GM19372 (cell line): Measurements from ENCODE around the gene FBXW9.
"Not testable (repeated sequence)": the region's sequence is repeated elsewhere in the genome, so short reads cannot be mapped to it uniquely, and the experiment has no call there.

ENCODE experiments used
- ATAC-seq: cut with Tn5 transposase; IDR thresholded peaks from one replicate; pipeline ENCODE4 v1.9.1; 2021; ENCODE audit warnings: mild to moderate bottlenecking, low read depth, moderate library complexity; ENCODE audit not compliant: unreplicated experiment

Gene FBXW9

DNA sequence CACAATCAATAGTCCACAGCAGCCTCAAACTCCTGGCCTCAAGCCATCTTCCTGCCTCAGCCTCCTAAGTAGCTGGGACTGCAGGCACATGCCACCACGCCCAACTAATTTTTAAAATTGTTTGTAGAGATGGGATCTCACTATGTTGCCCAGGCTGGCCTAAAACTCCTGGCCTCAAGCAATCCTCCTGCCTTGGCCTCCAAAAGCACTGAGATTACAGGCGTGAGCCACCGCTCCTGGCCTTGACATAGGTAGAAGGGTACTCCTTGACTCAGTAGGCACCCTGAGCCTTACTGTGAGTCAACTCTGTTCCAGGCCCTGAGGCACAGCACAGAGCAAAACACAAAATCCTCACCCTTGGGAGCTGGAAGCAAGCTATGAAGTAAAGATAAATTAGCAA lies 19.5 kb upstream of the FBXW9 start:
- ATAC-seq: no peak

DNA sequence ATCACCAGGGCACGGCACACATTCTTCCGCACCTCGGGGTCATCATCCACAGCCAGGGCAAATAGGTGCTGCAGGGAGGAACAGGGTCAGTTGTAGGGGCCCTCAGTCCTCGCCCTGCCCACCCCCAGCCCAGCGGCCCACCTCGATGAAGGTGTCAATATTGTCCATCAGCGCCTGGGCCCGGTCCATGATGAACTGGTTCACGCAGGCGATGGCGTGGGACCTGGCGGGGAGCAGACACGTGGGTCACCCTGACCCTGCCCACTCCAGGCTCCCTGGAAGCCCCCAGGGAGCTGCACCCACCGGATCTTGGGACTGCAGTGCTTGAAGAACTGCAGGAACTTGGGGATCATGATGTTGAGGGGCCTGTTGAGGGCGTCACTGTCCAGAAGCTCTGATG lies 18.7 kb upstream of the FBXW9 start:
- no peak for ATAC-seq

DNA sequence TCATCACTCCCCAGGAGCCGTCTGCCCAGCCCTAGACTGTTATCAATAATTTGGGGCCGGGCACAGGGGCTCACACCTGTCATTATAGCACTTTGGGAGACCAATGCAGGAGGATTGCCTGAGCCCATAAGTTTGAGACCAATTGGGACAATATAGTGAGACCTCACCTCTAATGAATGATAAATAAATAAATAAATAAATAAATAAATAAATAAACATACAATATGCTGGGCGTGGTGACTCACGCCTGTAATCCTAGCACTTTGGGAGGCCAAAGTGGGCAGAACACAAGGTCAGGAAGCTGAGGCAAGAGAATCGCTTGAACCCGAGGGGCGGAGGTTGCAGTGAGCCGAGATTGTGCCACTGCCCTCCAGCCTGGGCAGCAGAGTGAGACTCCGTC lies 16.9 kb upstream of the FBXW9 start:
- ATAC-seq: not testable (repeated sequence)

DNA sequence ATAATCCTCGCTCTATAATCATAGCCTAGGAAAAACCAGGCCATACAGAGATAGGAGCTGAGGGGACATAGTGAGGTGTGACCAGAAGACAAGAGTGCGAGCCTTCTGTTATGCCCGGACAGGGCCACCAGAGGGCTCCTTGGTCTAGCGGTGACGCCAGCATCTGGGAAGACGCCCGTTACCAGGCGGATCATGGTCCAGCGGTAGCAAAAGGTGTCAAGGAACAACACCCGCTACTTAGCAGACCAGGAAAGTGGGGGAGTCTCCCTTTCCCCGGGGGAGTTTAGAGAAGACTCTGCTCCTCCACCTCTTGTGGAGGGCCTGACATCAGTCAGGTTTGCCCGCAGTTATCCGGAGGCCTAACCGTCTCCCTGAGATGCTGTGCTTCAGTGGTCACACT lies 15.6 kb upstream of the FBXW9 start:
- ATAC-seq: not testable (repeated sequence)

DNA sequence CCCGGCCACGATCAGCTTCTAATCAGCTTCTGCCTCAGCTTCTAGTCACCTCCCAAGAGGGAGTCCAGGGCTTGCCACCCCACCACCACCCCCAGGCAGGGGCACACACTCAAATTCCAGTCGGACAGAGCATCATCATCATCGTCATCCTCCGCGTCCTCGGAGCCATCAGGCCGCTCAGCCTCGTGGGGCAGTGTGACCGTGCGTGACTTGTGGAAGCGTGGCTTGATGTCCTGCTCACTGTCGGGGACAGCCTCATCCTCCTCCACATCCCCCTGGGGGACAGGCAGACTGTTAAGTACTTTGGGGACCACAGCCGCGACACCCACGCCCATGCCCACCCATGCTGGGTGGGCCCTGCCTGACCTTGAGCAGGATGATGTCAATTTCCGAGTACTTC lies 14.8 kb upstream of the FBXW9 start:
- no peak for ATAC-seq

DNA sequence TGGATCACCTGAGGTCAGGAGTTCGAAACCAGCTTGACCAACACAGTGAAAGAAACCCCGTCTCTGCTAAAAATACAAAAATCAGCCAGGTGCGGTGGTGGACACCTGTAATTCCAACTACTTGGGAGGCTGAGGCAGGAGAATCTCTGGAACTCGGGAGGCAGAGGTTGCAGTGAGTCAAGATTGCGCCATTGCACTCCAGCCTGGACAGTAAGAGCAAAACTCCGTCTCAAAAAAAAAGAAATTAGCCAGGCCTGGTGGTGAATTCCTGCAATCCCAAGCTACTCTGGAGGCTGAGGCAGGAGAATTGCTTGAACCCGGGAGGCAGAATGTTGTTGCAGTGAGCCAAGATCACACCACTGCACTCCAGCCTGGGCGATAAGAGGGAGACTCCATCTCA lies 12.2 kb upstream of the FBXW9 start:
- ATAC-seq: no peak

DNA sequence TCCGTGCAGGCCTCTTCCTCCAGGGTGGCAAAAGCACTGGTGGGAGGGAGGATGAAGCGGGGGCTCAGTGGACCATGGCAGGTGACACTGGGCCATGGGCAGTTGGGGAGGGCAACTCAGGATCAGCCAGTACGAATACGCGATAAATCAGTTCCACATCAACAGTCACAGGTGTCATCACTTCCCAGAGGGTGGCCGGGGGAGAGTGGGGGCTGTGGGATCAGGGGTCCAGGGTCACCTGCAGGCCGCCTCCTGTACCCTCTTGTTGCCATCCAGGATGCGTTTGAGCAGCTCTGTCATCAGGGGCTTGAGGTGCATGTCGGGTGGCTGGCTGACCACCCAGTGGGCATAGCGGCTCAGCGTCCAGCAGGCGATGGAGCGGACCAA lies 9.9 kb upstream of the FBXW9 start:
- ATAC-seq: no peak

DNA sequence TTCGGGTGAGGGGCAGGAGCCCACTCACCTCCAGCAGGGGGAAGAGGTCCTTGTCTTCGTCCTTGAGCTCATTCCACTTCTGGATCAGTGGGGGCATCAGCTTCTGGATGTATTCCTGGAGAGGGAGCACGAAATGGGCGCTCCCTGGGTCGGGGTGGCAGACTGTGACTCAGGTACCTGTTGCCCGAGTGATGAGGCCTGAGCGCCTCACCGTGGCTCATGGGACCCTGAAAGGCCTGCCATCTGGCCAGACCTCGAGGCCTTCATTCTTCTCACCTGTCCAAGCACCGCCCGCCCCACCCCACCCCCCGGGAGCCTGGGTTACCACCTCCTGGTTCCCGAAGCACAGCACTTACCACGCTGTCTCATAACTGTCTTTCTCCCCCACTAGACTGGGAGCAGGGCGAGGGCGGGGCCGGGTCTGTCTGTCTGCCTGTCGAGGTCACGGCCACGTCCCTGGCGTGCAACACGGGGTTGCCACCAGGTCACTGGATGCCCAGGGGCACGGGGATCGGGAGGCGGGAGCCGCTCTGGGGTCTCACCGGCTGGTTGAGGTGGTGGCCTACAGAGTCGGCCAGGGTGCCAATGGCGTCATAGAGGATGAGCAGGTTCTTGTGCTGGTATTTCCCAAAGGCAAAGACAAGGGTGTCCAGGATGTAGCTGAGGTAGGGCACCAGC lies 9.4 kb upstream of the FBXW9 start:
- ATAC-seq: no peak

DNA sequence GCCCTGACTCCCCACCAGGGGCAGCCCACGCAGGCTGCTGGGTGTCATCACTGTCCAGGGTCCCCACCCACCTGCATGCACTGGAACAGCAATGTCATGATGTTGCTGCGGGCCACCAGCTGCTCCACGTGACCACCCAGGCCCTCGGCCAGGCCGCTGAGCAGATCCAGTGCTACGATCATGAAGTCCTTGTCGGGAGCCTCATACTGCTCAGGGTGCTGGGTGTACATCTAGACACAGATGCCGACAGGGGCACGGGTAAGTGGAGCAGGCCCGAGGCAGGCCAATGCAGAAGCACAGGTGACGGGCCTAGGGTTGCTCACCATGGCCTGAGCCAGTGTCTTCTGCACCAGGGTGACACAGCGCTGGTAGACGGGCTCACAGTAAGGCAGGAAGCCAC lies 8.7 kb upstream of the FBXW9 start:
- no peak for ATAC-seq

DNA sequence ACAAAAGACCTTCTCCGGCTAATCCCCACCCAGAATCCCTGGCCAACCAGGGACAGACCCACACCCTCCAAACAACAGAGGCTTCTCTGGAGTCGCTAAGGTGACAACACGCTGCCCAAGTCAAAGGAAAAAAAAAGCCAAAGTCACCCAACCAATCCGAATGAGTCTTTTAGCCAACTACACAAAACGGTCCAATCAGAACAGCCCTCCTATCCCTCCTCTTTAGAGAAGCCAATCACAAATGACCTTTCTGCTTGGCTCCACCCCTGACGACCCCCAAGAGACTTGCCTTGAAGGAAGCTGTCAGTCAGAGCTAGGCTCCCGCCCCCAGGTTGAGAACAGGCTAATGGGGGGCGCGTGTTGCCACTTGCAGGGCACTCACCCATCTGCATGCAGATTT lies 6.6 kb upstream of the FBXW9 start:
- no peak for ATAC-seq

DNA sequence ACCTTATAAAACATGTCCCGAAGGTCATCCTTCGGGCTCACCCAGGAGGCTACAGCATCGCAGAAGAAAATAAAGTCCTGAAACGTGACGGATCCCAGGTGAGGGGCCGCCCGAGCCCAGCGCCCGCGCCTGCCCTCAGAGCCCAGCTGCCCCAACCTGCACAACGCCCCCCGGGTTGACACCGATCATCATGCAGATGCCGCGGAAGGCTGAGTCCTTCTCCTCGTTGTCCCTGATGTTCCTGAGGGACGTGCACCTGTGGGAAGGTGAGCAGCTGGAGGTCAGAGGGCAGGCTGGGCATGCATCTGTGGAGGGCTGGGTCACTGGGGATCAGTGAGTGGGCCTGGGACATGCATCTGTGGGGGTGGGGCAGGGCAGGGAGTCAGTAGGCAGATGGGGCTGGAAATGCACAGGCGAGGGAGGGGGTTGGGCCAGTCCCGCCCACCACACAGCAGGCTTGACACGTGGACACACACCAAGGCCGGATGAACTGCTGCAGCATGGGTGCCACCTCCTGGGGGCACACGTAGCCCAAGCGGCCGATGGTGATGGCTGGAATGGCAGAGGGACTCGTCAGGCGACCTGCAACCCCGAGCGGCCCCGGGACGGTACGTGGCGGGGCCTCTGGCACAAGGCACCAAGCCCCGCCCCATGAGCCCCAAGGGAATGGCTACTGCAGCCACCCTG lies 5.3 kb upstream of the FBXW9 start:
- ATAC-seq: no peak

DNA sequence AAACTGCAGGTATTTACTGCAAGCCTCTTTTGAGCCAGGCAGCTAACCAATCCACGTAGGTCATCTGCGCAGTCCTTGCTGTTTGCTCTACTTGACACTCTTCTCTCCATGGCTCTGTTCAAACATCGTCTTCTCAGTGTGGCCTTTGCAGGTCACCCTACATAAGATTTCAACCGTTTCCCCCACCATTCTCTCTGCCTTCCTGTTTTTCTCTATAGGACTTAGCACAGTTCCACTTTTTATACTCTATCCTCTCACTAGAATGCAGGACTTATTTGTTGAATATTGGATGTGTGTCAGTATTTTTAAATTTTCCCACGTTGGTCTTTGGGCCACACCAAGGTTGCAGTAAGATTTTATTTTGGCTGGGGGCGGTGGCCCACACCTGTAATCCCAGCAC lies 1.7 kb upstream of the FBXW9 start:
- ATAC-seq: no peak

DNA sequence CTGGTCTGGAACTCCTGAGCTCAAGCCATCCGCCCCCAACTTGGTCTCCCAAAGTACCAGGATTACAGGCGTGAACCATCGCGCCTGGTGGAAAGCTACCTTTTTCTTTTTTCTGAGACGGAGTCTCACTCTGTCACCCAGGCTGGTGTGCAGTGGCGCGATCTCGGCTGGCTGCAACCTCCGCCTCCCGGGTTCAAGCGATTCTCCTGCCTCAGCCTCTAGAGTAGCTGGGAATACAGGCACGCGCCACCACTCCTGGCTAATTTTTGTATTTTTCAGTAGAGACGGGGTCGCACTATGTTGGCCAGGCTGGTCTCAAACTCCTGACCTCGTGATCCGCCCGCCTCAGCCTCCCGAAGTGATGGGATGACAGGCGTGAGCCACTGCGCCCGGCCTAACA lies 994 bp upstream of the FBXW9 start:
- ATAC-seq: not testable (repeated sequence)

DNA sequence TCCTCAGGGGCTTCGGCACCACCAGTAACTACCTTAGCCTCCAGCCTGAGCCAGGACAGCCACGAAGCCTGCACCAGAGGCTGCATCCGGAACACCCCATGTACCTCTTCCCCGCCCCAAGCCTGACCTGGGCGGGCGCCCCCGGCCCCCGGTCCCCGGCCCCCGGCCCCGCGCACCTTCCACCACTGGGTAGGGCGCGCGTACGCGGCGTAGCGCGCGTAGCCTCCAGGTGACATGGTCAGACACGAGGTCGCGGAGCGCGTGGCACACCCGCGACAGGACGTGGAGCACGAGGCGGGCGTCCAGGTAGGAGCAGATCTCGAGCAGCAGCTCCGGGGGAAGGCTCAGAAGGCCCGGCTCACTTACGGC lies 450 bp downstream of the FBXW9 start:
- ATAC-seq: peak; percentile 18

DNA sequence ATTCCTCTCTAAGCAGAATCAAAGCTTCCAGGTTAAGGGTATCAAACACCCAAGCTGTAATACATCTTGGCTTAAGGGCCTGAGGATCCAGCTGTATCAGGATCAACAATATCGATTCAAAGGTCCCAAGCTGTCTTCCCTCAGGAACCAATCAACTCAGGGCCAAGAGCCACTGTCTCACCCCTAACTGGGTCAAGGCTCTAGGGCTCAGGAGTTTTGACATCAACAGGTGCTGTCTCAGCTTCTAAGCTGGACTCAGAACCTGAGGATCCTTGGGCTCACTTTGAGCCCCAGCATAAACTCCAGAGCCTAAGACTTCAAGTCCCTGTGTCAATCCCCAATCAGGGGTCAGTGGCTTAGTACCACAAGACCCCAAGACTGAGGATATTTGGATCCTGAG lies 917 bp downstream of the FBXW9 start:
- no peak for ATAC-seq

DNA sequence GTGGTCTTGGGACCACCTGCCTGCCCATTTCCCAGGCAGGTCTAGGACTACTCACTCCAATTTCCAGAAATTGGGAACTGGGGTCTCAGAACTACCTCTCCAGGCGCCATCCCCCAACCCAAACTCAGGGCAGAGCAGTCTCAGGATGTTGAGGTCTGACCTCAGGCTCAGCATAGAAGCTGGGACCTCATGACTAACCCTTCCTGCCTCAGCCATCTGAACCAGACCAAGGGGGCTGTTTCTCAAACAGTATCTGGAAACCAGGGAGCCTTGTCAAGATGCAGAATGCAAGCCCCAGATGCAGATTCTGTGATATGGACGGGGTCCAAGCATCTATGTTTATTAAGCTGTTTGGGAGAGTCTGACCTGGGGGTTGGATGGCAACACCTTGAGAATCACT lies 1.3 kb downstream of the FBXW9 start:
- no peak for ATAC-seq

DNA sequence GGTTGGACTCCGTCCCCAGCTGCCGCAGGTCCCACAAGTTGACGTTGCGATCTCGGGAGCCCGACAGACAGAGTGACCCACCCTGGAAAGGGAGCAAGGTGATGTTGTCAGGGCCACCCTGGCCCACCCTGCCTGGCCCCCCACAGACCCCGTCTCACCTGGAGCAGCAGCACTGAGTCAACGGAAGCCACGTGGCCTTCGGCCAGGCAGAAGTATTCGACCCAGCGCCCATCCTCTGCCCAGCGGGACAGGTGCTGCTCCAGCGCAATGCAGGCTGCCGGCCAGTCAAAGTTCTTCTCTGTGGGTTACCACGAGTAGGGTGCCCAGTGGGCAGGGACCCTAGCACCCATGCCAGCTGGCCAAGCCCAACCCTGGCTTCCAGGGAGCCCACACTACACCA lies 1.8 kb downstream of the FBXW9 start:
- no peak for ATAC-seq

DNA sequence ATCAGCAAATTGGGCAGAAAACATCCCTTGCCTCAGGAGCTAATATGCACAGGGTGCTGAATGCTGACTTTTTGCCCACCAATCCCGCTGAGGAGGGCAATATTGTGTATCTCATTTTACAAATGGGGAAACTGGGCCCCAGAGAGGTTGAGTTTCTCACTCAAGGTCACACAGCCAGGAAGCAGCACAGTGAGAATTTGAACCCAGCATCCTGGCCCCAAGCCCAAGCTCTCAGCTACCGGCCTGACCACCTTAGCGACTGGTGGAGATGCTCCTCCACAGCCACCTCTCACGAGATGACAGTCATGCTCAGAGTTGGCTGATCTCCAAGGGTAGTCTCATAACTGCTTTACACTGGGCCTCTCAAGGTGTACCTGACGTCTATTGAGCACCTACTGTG lies 3.5 kb downstream of the FBXW9 start:
- no peak for ATAC-seq

DNA sequence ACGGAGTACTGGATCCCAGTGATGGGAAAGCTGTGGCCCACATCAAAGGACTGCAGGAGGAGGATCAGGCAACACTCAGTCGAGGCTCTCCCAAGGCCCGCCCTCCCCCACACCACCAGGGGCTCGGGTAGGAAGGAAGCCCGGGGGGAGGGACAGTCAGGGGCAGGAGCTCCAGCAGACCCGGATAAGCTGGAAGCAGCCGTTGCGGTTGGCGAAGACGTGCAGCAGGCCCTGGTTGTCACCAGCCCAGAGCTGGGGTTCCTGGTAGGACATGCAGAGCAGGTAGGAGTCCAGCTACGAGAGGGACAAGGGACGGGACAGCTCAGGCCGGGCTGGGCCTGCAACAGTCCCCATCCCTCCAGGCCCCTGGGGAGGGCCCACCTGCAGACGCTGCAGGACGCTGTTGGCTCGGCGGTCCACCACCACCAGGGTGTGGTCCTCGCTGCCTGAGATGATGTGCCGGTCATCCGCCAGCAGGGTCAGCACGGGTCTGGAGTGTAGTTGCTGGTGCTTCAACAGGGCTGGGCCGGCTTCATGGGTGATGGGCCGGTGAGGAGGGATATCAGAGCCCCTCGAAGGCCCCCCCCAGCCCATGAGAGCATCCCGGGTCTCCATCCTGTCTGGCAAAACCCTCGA lies 6.7 kb downstream of the FBXW9 start:
- no peak for ATAC-seq

DNA sequence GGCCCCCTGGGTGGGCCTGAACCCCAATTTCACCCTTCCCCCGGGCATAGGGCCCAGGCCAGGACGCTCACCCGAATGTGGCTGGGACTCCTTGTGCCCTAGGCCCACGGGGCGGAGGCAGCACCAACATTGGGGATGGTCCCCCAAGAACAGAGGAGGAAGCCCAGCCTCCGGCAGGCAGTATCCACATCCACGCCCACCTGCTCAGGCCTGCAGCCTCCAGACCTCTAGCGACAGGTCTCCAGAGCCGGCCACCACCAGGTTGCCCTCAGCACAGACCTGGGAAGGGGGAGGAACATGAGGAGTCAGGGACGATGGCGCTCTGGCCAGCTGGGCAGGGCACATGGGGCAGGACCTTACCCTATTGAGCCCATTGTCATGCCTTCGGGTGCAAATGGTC lies 7.4 kb downstream of the FBXW9 start:
- no peak for ATAC-seq

DNA sequence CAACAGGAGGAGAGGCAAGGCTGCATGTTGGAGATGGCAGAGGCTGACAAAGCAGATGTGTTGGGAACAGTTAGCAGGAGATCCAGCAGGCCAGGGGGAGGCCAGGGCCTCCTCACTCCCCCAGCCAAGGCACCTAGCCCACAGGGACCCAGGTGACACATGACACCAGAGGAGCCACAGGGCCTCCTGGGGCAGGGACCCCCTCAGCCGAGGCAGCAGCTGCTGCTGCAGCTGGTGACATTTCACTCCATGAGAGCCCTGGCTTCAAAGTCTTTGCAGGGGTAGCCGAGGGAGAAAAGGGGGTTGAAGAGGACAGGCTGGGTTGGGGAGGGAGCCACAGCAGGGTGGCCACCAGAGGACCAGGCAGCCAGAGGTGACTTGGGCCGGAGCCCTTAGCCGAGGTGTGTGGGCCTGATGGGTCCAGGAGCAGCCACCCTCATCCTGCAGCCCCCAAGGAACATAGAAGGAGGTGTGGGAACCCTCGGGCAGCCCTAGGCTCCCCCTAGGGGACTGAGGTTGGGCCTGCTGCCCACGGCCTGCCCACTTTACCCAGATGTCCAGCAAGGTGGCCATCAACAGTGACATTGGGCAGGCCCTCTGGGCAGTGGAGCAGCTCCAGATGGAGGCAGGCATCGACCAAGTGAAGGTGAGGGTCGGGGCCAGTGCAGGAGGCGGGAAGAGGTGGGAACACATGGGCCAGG lies 8.8 kb downstream of the FBXW9 start, which contains the start of gene GNG14:
Gene GNG14, plus strand, starts transcription at position 503 of the 701 bp plus-strand sequence. Its CDS starts 51 bp downstream, at position 554.
- no peak for ATAC-seq
